ENCODE measurements around the gene TRABD2B. TPM values are rescaled to one million over a fixed set of nuclear protein-coding genes. Genes with fewer than 3 reads are reported as not detected.

TRABD2B gene
- total and polyA plus RNA-seq, 2 of the 13 experiments (the other 11 are each of a cell fraction or from before 2014, with no cell fraction given), result 0.04 TPM; not detected in 1

GRCh38 chr1:47717341-47717740, 279.8 kb downstream of the TRABD2B start:
- Histone ChIP-seq H3K36me3 (replicated peaks in 1 of 2; ENCODE audit: control insufficient read depth in 1 of 2, insufficient read depth in 2 of 2, low read length in 2 of 2) (no peaks in the 10 kb centered on the region), H3K27ac (ENCODE audit: extremely low read length, insufficient read depth, low read length) (no peak overlapping the region), H3K4me1 (ENCODE audit: insufficient read depth, low read length) (no peaks in the 10 kb centered on the region), H3K4me3 (replicated peaks in 1 of 3; ENCODE audit: insufficient read depth in 1 of 3, low read depth in 2 of 3, low read length in 3 of 3) (no peak overlapping the region), H3K4me2 (ENCODE audit: low read depth, low read length) (no peak overlapping the region), H4K20me1 (ENCODE audit: insufficient read depth, low read length) (no peaks in the 10 kb centered on the region), H2AFZ (ENCODE audit: low read length) (no peak overlapping the region), H3K27me3 (ENCODE audit: control insufficient read depth in 1 of 2, insufficient read depth in 2 of 2, low read length in 2 of 2) (peaks cover 0 to 46% of the 10 kb centered on the region in 2 experiments; a peak in 3 of 5 replicates), H3K9me3 (ENCODE audit: low read length) (no peaks in the 10 kb centered on the region), H3K9ac (ENCODE audit: insufficient read depth, low read depth, low read length) (no peak overlapping the region), H3K79me2 (ENCODE audit: insufficient read depth, low read length) (no peaks in the 10 kb centered on the region)
- in situ Hi-C loops (cut with HindIII; ENCODE audit: extremely low pct_ligation_motif_present, low pct_unique_long_range_greater_than_20kb), result loop anchor here (25.0 kb wide), 1 partner anchor 530 kb away; the partner anchor contains the start of gene PDZK1IP1
- intact Hi-C loops (cut with micrococcal nuclease; ENCODE audit: unreplicated experiment), result no loop called here
- POLR2A ChIA-PET, result no interaction called here
- TF ChIP-seq ZNF407 (CRISPR knock-in tag; IDR thresholded peaks at IDR 0.05; ENCODE audit: not compliant biosample characterization) (no peak), BORCS8-MEF2B (CRISPR knock-in tag; IDR thresholded peaks at IDR 0.05) (no peak), ZNF792 (CRISPR knock-in tag; IDR thresholded peaks at IDR 0.05) (no peak), ZFP41 (CRISPR knock-in tag; IDR thresholded peaks at IDR 0.05; ENCODE audit: borderline replicate concordance) (no peak), ZNF512 (CRISPR knock-in tag; IDR thresholded peaks at IDR 0.05) (no peak), ZNF75D (CRISPR knock-in tag; IDR thresholded peaks at IDR 0.05; ENCODE audit: borderline replicate concordance) (no peak), IRF1 (CRISPR knock-in tag; IDR thresholded peaks at IDR 0.05; ENCODE audit: low read depth) (no peak), HNF4G (IDR thresholded peaks at IDR 0.05; ENCODE audit: borderline replicate concordance, low read depth, low read length) (no peak), HNF4G (CRISPR knock-in tag; IDR thresholded peaks at IDR 0.05; ENCODE audit: borderline replicate concordance, low read depth) (no peak), LCORL (IDR thresholded peaks at IDR 0.05) (no peak), LCORL (CRISPR knock-in tag; IDR thresholded peaks at IDR 0.05) (no peak), ZFP1 (CRISPR knock-in tag; IDR thresholded peaks at IDR 0.05) (no peak), ZNF598 (CRISPR knock-in tag; IDR thresholded peaks at IDR 0.05; ENCODE audit: borderline replicate concordance) (no peak)
- FAIRE-seq, result no peak
- BruUV-seq (replicated peaks), result no TSS peak
- ATAC-seq, result no peak
- CTCF ChIA-PET (ENCODE audit: low intra/inter-chr PET ratio, low total read pairs), result no interaction called here
- DNase-seq (ENCODE audit: low spot score), result no peak
